HG03439 (cell line): ENCODE data around the gene CPZ.
"Not testable (repeated sequence)": the region's sequence is repeated elsewhere in the genome, so short reads cannot be mapped to it uniquely, and the experiment has no call there.

Experiments
- ATAC-seq: cut with Tn5 transposase; IDR thresholded peaks from one replicate; pipeline ENCODE4 v1.9.1; 2021; ENCODE audit warnings: mild to moderate bottlenecking, moderate library complexity; ENCODE audit not compliant: unreplicated experiment

Gene CPZ

GRCh38 chr4:8634773-8635172 lies 42.2 kb downstream of the CPZ start:
- ATAC-seq, result not testable (repeated sequence)

GRCh38 chr4:8635897-8636554 lies 43.5 kb downstream of the CPZ start:
- not testable (repeated sequence) for ATAC-seq

GRCh38 chr4:8637456-8637984 lies 45.0 kb downstream of the CPZ start:
- ATAC-seq, result no peak

GRCh38 chr4:8639021-8639420 lies 46.5 kb downstream of the CPZ start:
- no peak for ATAC-seq

- ATAC-seq, result no peak
Observed at GRCh38 chr4:8639777-8640720, 47.5 kb downstream of the CPZ start.

GRCh38 chr4:8640816-8641215 lies 48.3 kb downstream of the CPZ start:
- no peak for ATAC-seq

GRCh38 chr4:8641256-8641655 lies 48.7 kb downstream of the CPZ start:
- no peak for ATAC-seq

GRCh38 chr4:8641931-8642650 lies 49.5 kb downstream of the CPZ start:
- no peak for ATAC-seq

GRCh38 chr4:8642651-8643321 lies 50.2 kb downstream of the CPZ start:
- no peak for ATAC-seq

GRCh38 chr4:8643441-8643840 lies 50.9 kb downstream of the CPZ start:
- ATAC-seq, result no peak

GRCh38 chr4:8643986-8644385 lies 51.4 kb downstream of the CPZ start:
- no peak for ATAC-seq

- ATAC-seq, result no peak
Observed at GRCh38 chr4:8644461-8644891, 51.9 kb downstream of the CPZ start.

- no peak for ATAC-seq
Observed at GRCh38 chr4:8644966-8645752, 52.6 kb downstream of the CPZ start.

GRCh38 chr4:8645753-8646124 lies 53.2 kb downstream of the CPZ start:
- no peak for ATAC-seq

- ATAC-seq, result no peak
Observed at GRCh38 chr4:8646296-8647093, 53.9 kb downstream of the CPZ start.

GRCh38 chr4:8647094-8647570 lies 54.6 kb downstream of the CPZ start:
- ATAC-seq, result no peak

GRCh38 chr4:8647626-8648025 lies 55.1 kb downstream of the CPZ start:
- ATAC-seq, result no peak

GRCh38 chr4:8648296-8648695 lies 55.7 kb downstream of the CPZ start:
- no peak for ATAC-seq
